Stimulated activated CD4-positive, alpha-beta T cell treated with anti-CD3 and anti-CD28 coated beads, Interleukin-4, amount 100 ng/mL, for 4 hours (primary cell): ENCODE data around the gene GCM1.

Experiments
- DNase-seq, 2 experiments: peaks; one replicate each; pipeline ENCODE4 v3.0.0-alpha.2; 2020

The GCM1 gene

DNA sequence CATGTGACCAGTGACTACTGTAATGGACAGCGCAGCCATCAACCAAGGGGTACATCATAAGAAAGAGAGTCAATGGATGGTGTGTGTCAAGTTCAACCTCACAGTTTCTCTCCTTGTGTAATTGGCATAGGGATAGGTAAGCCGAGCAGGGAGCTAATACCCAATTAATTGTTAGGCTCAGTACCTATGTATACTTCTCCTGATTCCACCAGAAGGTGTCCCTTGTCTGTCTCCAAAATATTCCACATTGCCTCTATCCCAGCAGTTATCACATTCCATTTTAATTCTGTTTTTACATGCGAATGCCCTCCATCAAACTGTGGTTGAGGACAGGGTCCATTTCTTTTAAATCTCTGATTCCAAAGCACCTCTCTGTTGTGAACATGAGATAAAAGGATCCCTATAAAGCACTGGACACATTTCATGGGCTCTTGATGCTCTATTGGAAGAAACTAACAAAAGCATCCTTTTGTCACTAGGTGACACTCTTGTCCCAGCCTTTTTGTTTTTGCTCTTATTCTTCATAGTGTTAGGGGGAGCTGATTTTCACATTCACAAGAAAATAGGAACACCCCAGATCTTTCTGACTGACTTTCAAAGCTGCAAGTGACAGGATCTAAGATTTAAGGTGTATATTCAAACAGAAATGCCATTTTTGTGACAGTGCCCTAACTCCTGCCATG lies 44.5 kb downstream of the GCM1 start:
- no peak for DNase-seq

DNA sequence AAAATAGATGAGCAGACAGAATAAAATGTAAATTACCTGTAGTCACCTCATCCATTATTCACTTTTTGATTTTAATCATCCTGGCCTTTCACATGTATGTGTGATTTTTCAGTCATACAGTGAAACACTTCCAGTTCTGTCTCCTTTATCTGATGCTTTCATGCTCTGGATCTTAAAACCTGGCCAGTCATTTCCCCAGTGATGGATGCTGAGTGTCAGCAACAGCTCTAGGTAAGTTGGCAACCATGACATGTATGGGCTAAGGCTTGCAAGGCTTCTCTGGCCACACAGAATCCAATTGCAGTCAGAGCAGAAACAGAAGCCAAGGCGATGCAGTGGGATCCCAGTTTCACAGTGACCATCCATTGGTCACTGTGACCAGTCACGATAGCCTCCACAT lies 47.6 kb downstream of the GCM1 start:
- no peak for DNase-seq

- no peak for DNase-seq
Observed at GRCh38 chr6:53100561-53100960, 48.1 kb downstream of the GCM1 start.

- no peak for DNase-seq
Observed at GRCh38 chr6:53095716-53096115, 52.9 kb downstream of the GCM1 start.

DNA sequence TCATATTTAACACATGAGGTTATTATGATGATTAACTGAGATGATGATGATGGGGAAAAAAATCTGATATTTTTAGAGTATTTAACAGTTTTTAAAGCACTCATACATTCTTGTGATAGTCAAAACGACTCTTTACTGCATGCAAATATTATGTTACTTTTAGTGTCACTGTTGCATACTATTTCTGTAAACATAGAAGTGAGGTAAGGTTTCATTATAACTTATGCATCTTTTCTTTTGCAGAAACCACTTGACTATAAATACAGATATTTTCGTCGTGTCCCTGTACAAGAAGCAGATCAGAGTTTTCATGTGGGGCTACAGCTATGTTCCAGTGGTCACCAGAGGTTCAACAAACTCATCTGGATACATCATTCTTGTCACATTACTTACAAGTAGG lies 53.4 kb downstream of the GCM1 start:
- DNase-seq, result no peak

GRCh38 chr6:53090576-53090975 lies 58.1 kb downstream of the GCM1 start:
- no peak for DNase-seq

GRCh38 chr6:53089948-53090347 lies 58.7 kb downstream of the GCM1 start:
- DNase-seq, result no peak

DNA sequence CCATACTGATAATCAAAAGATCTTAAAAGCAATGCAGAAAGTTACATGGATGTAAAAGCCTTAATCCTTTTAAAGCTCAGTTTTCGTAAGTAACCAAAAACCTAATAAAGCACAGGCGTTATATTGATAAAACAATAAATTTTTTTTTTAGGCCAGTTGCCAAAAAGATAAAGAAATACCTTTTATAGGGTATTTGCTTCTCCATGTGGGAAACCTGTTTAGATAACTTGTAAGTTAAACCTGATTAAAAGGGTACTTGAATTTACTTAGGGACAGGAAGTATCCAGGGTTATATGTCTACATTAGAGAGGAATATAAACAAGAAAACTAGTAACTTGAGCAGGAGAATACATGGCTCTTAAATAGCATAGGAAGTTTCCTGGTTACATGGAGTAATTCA lies 62.3 kb downstream of the GCM1 start:
- DNase-seq, result no peak

DNA sequence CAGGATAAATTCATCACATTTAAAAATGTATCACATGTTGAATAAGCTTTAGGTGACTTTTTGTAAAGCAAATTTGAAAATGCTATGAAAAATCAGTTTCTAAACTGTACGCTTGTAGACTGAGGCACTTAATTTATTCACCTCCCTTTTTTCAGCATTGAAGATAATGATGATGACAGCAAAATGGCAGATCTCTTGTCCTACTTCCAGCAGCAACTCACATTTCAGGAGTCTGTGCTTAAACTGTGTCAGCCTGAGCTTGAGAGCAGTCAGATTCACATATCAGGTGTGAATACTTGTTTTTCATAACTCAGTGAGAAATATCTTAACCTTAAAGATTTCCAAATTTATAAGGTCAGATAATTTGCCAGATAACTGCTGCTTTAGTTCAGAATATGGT lies 67.8 kb downstream of the GCM1 start:
- DNase-seq, result no peak
